Activated naive CD4-positive, alpha-beta T cell treated with Interleukin-2 at 50 U/mL for 16 hours (primary cell): ENCODE data around the gene GARIN5B.

Experiments used
- DNase-seq: peaks from one replicate; pipeline ENCODE4 v3.0.0-alpha.2; 2020

The GARIN5B gene

GRCh38 chr19:55368701-55369563 is 5.9 kb upstream of the GARIN5B start:
- DNase-seq: peak; percentile 38

- no peak for DNase-seq
Measured at GRCh38 chr19:55368106-55368505, 5.0 kb upstream of the GARIN5B start.

GRCh38 chr19:55366790-55367189 is 3.7 kb upstream of the GARIN5B start:
- DNase-seq: no peak

- no peak for DNase-seq
Measured at GRCh38 chr19:55365964-55366363, 2.9 kb upstream of the GARIN5B start.

GRCh38 chr19:55365245-55365644 is 2.2 kb upstream of the GARIN5B start:
- DNase-seq: no peak

- DNase-seq: no peak
Measured at GRCh38 chr19:55362174-55362989, 678 bp downstream of the GARIN5B start.

GRCh38 chr19:55360902-55361301 is 2.2 kb downstream of the GARIN5B start:
- no peak for DNase-seq

- DNase-seq: no peak
Measured at GRCh38 chr19:55358943-55359908, 3.8 kb downstream of the GARIN5B start.

GRCh38 chr19:55358493-55358892 is 4.6 kb downstream of the GARIN5B start:
- no peak for DNase-seq

- no peak for DNase-seq
Measured at GRCh38 chr19:55355213-55355821, 7.7 kb downstream of the GARIN5B start.

- no peak for DNase-seq
Measured at GRCh38 chr19:55354698-55355212, 8.3 kb downstream of the GARIN5B start, which contains the start of gene COX6B2. TSS of gene COX6B2 (minus strand) at chr19:55354719. CDS start at chr19:55354521, 198 bp downstream.

GRCh38 chr19:55353803-55354697 is 9.0 kb downstream of the GARIN5B start:
- peak; percentile 73 for DNase-seq

- no peak for DNase-seq
Measured at GRCh38 chr19:55353356-55353802, 9.7 kb downstream of the GARIN5B start.

GRCh38 chr19:55352549-55353145 is 10.4 kb downstream of the GARIN5B start:
- DNase-seq: no peak

GRCh38 chr19:55352040-55352439 is 11.0 kb downstream of the GARIN5B start:
- DNase-seq: no peak

- no peak for DNase-seq
Measured at GRCh38 chr19:55350620-55351315, 12.3 kb downstream of the GARIN5B start.

- no peak for DNase-seq
Measured at GRCh38 chr19:55348317-55349034, 14.6 kb downstream of the GARIN5B start.

GRCh38 chr19:55347442-55348009 is 15.5 kb downstream of the GARIN5B start:
- DNase-seq: no peak
